ENCODE results near the gene TMEM243. TPM values are rescaled to one million over a fixed set of nuclear protein-coding genes. Genes with fewer than 3 reads are reported as not detected.
A peak's percentile ranks its signal among the peaks of the same experiment; 100 is the strongest.

Gene TMEM243
- total and polyA plus RNA-seq, 2 of the 13 experiments (the other 11 are each of a cell fraction or from before 2014, with no cell fraction given): 25.1 to 31.2 TPM

DNA sequence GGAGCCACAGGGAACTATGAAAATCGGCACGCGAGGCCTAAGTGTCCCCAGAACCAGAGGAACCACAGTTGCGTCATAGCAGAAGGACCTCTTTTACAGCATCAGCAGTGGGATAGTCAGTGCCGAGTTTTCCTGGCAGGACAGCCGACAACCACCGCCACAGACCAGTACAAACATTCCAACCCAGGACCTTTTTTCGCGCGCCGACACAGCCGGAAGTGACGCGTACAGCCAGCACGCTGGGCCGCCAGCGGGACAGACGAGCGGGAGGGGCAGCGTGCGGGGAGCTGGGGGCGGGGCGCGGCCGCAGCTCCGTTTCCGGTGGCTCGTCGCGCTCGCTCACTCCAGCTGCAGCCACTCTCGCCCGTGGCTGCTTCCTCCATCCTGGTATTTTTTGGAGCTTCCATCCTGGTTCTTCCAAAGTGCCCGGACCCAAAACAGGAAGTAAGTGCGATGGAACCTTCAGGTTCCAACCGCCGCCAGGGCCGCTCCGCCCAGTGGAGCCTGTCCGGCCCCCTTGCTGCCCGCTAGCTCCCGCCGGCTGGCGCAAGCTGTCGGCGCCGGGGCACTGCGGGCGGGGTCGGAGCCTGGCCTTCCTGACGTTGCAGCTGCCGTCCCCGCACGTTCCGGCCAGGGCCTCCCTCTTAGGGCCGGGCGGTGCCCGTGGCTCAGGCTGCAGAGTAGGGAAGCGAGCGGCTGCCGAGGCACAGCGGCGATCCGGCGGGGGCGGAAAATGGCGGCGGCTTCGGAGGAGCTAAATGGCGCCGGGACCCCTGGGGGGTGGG lies 67.2 kb downstream of the TMEM243 start, which contains the start of gene DMTF1 (continued):
- TF ChIP-seq, protein P1, sequence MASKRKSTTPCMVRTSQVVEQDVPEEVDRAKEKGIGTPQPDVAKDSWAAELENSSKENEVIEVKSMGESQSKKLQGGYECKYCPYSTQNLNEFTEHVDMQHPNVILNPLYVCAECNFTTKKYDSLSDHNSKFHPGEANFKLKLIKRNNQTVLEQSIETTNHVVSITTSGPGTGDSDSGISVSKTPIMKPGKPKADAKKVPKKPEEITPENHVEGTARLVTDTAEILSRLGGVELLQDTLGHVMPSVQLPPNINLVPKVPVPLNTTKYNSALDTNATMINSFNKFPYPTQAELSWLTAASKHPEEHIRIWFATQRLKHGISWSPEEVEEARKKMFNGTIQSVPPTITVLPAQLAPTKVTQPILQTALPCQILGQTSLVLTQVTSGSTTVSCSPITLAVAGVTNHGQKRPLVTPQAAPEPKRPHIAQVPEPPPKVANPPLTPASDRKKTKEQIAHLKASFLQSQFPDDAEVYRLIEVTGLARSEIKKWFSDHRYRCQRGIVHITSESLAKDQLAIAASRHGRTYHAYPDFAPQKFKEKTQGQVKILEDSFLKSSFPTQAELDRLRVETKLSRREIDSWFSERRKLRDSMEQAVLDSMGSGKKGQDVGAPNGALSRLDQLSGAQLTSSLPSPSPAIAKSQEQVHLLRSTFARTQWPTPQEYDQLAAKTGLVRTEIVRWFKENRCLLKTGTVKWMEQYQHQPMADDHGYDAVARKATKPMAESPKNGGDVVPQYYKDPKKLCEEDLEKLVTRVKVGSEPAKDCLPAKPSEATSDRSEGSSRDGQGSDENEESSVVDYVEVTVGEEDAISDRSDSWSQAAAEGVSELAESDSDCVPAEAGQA (IDR thresholded peaks at IDR 0.05; ENCODE audit: low read depth): no peak
- TF ChIP-seq, protein P1 (CRISPR knock-in tag; IDR thresholded peaks at IDR 0.05; ENCODE audit: borderline replicate concordance): peak; percentile 63; the same call in 1 of the 2 replicates
- TF ChIP-seq, protein P2, sequence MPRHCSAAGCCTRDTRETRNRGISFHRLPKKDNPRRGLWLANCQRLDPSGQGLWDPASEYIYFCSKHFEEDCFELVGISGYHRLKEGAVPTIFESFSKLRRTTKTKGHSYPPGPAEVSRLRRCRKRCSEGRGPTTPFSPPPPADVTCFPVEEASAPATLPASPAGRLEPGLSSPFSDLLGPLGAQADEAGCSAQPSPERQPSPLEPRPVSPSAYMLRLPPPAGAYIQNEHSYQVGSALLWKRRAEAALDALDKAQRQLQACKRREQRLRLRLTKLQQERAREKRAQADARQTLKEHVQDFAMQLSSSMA (CRISPR knock-in tag; IDR thresholded peaks at IDR 0.05): peak; percentile 24; the same call in 1 of the 2 replicates
- no peak for TF ChIP-seq ATRX (CRISPR knock-in tag; IDR thresholded peaks at IDR 0.05; ENCODE audit: borderline replicate concordance)
- TF ChIP-seq, protein P3, sequence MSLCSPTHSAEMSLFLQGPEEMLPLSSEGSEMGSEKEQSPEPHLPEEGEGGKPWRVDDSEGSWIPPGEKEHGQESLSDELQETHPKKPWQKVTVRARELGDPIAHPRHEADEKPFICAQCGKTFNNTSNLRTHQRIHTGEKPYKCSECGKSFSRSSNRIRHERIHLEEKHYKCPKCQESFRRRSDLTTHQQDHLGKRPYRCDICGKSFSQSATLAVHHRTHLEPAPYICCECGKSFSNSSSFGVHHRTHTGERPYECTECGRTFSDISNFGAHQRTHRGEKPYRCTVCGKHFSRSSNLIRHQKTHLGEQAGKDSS (CRISPR knock-in tag; IDR thresholded peaks at IDR 0.05; ENCODE audit: borderline replicate concordance, low read depth): peak; percentile 83
- TF ChIP-seq, protein P4, sequence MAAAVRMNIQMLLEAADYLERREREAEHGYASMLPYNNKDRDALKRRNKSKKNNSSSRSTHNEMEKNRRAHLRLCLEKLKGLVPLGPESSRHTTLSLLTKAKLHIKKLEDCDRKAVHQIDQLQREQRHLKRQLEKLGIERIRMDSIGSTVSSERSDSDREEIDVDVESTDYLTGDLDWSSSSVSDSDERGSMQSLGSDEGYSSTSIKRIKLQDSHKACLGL (CRISPR knock-in tag; IDR thresholded peaks at IDR 0.05): peak; percentile 66
- no peak; the same call in 1 of the 2 replicates for TF ChIP-seq ZNF337 (CRISPR knock-in tag; IDR thresholded peaks at IDR 0.05; ENCODE audit: borderline replicate concordance, low read depth)
- no peak for TF ChIP-seq U2AF1 (optimal IDR thresholded peaks at IDR 0.05; ENCODE audit: low read depth, low read length)
- TF ChIP-seq, protein P5, sequence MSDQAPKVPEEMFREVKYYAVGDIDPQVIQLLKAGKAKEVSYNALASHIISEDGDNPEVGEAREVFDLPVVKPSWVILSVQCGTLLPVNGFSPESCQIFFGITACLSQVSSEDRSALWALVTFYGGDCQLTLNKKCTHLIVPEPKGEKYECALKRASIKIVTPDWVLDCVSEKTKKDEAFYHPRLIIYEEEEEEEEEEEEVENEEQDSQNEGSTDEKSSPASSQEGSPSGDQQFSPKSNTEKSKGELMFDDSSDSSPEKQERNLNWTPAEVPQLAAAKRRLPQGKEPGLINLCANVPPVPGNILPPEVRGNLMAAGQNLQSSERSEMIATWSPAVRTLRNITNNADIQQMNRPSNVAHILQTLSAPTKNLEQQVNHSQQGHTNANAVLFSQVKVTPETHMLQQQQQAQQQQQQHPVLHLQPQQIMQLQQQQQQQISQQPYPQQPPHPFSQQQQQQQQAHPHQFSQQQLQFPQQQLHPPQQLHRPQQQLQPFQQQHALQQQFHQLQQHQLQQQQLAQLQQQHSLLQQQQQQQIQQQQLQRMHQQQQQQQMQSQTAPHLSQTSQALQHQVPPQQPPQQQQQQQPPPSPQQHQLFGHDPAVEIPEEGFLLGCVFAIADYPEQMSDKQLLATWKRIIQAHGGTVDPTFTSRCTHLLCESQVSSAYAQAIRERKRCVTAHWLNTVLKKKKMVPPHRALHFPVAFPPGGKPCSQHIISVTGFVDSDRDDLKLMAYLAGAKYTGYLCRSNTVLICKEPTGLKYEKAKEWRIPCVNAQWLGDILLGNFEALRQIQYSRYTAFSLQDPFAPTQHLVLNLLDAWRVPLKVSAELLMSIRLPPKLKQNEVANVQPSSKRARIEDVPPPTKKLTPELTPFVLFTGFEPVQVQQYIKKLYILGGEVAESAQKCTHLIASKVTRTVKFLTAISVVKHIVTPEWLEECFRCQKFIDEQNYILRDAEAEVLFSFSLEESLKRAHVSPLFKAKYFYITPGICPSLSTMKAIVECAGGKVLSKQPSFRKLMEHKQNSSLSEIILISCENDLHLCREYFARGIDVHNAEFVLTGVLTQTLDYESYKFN (CRISPR knock-in tag; conservative IDR thresholded peaks at IDR 0.05): peak; percentile 73
- peak; percentile 81 for TF ChIP-seq SALL1 (CRISPR knock-in tag; IDR thresholded peaks at IDR 0.05)
- no peak for TF ChIP-seq NFRKB (IDR thresholded peaks at IDR 0.05)
- no peak for TF ChIP-seq RORA (CRISPR knock-in tag; IDR thresholded peaks at IDR 0.05)
- TF ChIP-seq, protein P6, sequence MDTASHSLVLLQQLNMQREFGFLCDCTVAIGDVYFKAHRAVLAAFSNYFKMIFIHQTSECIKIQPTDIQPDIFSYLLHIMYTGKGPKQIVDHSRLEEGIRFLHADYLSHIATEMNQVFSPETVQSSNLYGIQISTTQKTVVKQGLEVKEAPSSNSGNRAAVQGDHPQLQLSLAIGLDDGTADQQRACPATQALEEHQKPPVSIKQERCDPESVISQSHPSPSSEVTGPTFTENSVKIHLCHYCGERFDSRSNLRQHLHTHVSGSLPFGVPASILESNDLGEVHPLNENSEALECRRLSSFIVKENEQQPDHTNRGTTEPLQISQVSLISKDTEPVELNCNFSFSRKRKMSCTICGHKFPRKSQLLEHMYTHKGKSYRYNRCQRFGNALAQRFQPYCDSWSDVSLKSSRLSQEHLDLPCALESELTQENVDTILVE (CRISPR knock-in tag; IDR thresholded peaks at IDR 0.05): peak; percentile 78; the same call in 1 of the 2 replicates
- no peak for TF ChIP-seq ZBTB8A (CRISPR knock-in tag; IDR thresholded peaks at IDR 0.05; ENCODE audit: borderline replicate concordance, low read depth)
- no peak for TF ChIP-seq ISX (CRISPR knock-in tag; conservative IDR thresholded peaks at IDR 0.05)
